GM19324 (cell line): ENCODE data around the gene NKAIN2.

Source experiments
- ATAC-seq: cut with Tn5 transposase; IDR thresholded peaks from one replicate; pipeline ENCODE4 v1.9.1; 2021; ENCODE audit warnings: mild to moderate bottlenecking, moderate library complexity; ENCODE audit not compliant: unreplicated experiment, low FRiP score

The NKAIN2 gene

GRCh38 chr6:123806561-123806960 lies 2.9 kb downstream of the NKAIN2 start:
- ATAC-seq = no peak

GRCh38 chr6:123808556-123808955 lies 4.9 kb downstream of the NKAIN2 start:
- ATAC-seq = no peak

GRCh38 chr6:123810214-123810613 lies 6.5 kb downstream of the NKAIN2 start:
- no peak for ATAC-seq

- no peak for ATAC-seq
These were observed 7.3 kb downstream of the NKAIN2 start for GRCh38 chr6:123810948-123811347.

- ATAC-seq = no peak
These were observed 7.7 kb downstream of the NKAIN2 start for GRCh38 chr6:123811378-123811777.

- no peak for ATAC-seq
These were observed 9.0 kb downstream of the NKAIN2 start for GRCh38 chr6:123812621-123813020.

- no peak for ATAC-seq
These were observed 17.4 kb downstream of the NKAIN2 start for GRCh38 chr6:123821112-123821511.

GRCh38 chr6:123829302-123829953 lies 25.8 kb downstream of the NKAIN2 start:
- no peak for ATAC-seq

GRCh38 chr6:123830120-123830519 lies 26.5 kb downstream of the NKAIN2 start:
- no peak for ATAC-seq

GRCh38 chr6:123838505-123839234 lies 35.0 kb downstream of the NKAIN2 start:
- ATAC-seq = no peak

- ATAC-seq = no peak
These were observed 37.6 kb downstream of the NKAIN2 start for GRCh38 chr6:123841067-123841896.

GRCh38 chr6:123844011-123844410 lies 40.3 kb downstream of the NKAIN2 start:
- ATAC-seq = no peak

- ATAC-seq = no peak
These were observed 44.7 kb downstream of the NKAIN2 start for GRCh38 chr6:123848347-123848746.

- no peak for ATAC-seq
These were observed 45.7 kb downstream of the NKAIN2 start for GRCh38 chr6:123849406-123849805.

- no peak for ATAC-seq
These were observed 46.9 kb downstream of the NKAIN2 start for GRCh38 chr6:123850555-123850954.

GRCh38 chr6:123854201-123854600 lies 50.5 kb downstream of the NKAIN2 start:
- no peak for ATAC-seq

GRCh38 chr6:123855506-123855905 lies 51.8 kb downstream of the NKAIN2 start:
- ATAC-seq = no peak

GRCh38 chr6:123859291-123859690 lies 55.6 kb downstream of the NKAIN2 start:
- ATAC-seq = no peak

GRCh38 chr6:123869334-123869733 lies 65.7 kb downstream of the NKAIN2 start:
- ATAC-seq = no peak

- ATAC-seq = no peak
These were observed 70.3 kb downstream of the NKAIN2 start for GRCh38 chr6:123873974-123874373.

- no peak for ATAC-seq
These were observed 72.1 kb downstream of the NKAIN2 start for GRCh38 chr6:123875784-123876183.
